ENCODE results near the gene BAIAP2.

The BAIAP2 gene, protein sequence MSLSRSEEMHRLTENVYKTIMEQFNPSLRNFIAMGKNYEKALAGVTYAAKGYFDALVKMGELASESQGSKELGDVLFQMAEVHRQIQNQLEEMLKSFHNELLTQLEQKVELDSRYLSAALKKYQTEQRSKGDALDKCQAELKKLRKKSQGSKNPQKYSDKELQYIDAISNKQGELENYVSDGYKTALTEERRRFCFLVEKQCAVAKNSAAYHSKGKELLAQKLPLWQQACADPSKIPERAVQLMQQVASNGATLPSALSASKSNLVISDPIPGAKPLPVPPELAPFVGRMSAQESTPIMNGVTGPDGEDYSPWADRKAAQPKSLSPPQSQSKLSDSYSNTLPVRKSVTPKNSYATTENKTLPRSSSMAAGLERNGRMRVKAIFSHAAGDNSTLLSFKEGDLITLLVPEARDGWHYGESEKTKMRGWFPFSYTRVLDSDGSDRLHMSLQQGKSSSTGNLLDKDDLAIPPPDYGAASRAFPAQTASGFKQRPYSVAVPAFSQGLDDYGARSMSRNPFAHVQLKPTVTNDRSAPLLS

DNA sequence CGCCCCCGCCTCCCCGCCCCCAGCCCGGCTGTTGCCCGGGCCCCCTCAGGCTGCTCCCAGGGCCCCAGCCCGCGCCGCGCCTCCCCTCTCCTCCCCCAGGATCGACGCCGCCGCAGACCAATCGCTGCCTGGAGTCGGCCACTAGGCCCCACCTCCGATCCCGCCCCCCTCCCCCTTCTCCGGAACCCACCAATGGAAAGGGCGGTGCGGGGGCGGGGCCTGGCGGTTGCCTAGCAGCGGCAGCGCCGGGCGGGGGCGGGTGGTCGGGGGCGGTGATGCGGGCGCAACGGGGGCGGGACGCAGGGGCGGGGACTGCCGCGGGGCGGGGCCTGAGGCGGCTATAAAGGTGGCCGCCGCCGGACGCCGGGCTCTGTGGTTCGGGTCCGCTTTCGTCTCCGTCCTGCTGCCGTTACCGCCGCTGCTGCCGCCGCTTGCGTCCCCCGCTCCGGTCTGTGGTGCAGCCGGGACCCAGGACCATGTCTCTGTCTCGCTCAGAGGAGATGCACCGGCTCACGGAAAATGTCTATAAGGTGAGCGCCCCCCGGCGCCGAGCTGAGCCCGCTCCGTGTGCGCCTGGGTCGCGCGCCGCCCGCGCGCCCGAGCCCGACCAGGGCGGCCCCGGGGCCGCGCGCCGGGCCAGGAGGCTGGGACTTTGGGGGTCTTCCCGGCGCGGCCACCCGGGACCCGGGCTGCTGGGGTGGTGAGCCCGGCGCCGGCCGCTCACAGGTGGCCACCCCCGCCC lies at the start of gene BAIAP2:
Gene BAIAP2, plus strand, starts transcription at position 373 of the 742 bp plus-strand sequence. Its CDS starts 104 bp downstream, at position 477.
- Histone ChIP-seq H3K4me3 (ENCODE audit: low read depth, low read length) (peak within 1 kb of the TSS; percentile 91), H3K9ac (ENCODE audit: low read depth, low read length) (peak within 1 kb of the TSS; percentile 59; the same call in 1 of the 2 replicates), H3K9me3 (ENCODE audit: control insufficient read depth, insufficient read depth, low read length) (no peaks in the 10 kb centered on the region), H3K27ac (ENCODE audit: low read depth, low read length) (peak within 1 kb of the TSS; percentile 55), H3K4me1 (ENCODE audit: control insufficient read depth, insufficient read depth, low read length) (peaks cover 10% of the 10 kb centered on the region), H3K27me3 (ENCODE audit: control insufficient read depth, insufficient read depth, low read length) (peaks cover 18% of the 10 kb centered on the region), H3K36me3 (ENCODE audit: control insufficient read depth, insufficient read depth, low read length) (no peaks in the 10 kb centered on the region)

DNA sequence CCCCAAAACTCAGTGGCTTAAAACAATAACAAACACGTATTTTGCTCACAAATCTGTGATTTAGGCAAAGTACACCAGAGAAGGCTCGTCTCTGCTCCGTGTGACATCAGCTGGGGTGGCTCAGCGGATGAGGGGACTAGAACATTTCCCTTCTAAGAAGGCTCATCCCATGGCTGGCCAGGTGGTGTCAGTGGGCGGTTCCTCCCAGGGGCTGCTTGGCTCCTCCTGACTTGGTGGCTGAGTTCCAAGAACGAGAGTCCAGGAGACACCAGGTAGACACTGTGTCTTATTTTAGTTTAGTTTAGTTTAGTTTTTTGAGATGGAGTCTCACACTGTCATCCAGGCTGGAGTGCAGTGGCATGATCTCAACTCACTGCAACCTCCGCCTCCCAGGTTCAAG lies 48.9 kb upstream of the BAIAP2 start:
- H3K36me3 ChIP-seq (ENCODE audit: control insufficient read depth, insufficient read depth, low read length): no peaks in the 10 kb centered on the region
- no peak overlapping the region for H3K27ac ChIP-seq (ENCODE audit: low read depth, low read length)
- no peaks in the 10 kb centered on the region for H3K4me1 ChIP-seq (ENCODE audit: control insufficient read depth, insufficient read depth, low read length)
- H3K9ac ChIP-seq (ENCODE audit: low read depth, low read length): no peak overlapping the region
- peaks cover 13% of the 10 kb centered on the region for H3K27me3 ChIP-seq (ENCODE audit: control insufficient read depth, insufficient read depth, low read length)
- no peaks in the 10 kb centered on the region for H3K9me3 ChIP-seq (ENCODE audit: control insufficient read depth, insufficient read depth, low read length)
- H3K4me3 ChIP-seq (ENCODE audit: low read depth, low read length): no peak overlapping the region

DNA sequence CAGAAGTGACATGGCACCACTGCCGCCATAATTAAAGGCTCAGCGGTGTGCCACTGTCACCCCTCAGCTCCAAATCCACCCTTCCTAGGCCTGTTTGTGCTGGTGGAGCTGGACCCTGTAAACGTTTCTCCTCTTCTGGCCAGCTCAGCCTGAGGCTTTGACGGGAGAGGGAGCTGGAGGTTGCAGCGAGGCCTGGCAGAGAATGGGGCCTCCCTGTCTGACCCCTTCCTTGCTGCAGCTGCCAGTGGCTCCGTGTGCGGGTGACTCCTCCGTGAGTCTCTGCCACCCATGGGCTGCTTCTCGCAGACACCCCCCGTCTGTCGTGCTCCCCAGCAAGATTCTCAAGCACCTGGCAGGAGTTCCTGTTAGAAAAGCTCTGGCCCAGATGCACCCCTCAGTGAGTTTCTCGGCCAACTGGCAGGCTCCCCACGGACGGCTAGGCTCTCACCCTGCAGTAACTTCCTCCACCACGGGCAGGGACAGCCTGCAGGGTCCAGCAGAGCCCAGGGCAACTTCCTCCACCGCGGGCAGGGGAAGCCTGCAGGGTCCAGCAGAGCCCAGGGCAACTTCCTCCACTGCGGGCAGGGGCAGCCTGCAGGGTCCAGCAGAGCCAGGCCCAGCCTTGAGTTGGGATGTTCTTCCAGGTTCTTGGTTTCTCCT lies 48.0 kb upstream of the BAIAP2 start:
- Histone ChIP-seq H3K4me1 (ENCODE audit: control insufficient read depth, insufficient read depth, low read length) (no peaks in the 10 kb centered on the region), H3K27ac (ENCODE audit: low read depth, low read length) (no peak overlapping the region), H3K4me3 (ENCODE audit: low read depth, low read length) (no peak overlapping the region), H3K9ac (ENCODE audit: low read depth, low read length) (no peak overlapping the region), H3K27me3 (ENCODE audit: control insufficient read depth, insufficient read depth, low read length) (peaks cover 8% of the 10 kb centered on the region; the same call in 1 of the 2 replicates), H3K9me3 (ENCODE audit: control insufficient read depth, insufficient read depth, low read length) (no peaks in the 10 kb centered on the region), H3K36me3 (ENCODE audit: control insufficient read depth, insufficient read depth, low read length) (no peaks in the 10 kb centered on the region)

DNA sequence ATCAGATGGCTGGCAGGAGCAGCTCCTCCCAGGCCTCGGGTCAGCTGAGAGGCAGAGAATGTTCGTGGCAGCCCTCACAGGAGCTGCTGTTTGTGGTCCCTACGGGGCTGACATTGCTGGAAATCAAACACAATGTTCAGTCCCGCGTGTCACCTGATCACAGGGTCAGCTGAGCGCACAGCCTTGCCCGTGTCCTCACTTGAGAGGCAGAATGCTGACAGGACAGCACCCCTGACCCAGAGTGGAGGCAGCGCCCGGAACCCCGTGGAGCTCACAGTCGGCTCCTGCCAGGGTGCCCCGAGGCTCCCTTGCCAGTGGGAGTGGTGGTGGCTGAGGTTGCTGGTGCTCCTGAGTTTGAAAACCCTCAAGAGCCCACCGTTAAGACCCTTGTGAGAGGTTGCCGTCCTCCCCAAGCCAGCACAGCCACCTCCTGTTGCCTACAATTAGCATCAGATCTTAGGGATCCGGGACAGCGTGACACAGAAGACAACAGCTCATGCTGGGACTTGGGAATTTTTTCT lies 47.0 kb upstream of the BAIAP2 start:
- H3K4me1 ChIP-seq (ENCODE audit: control insufficient read depth, insufficient read depth, low read length): no peaks in the 10 kb centered on the region; the same call in 1 of the 2 replicates
- no peak overlapping the region for H3K9ac ChIP-seq (ENCODE audit: low read depth, low read length)
- no peaks in the 10 kb centered on the region; the same call in 1 of the 2 replicates for H3K27me3 ChIP-seq (ENCODE audit: control insufficient read depth, insufficient read depth, low read length)
- no peak overlapping the region for H3K27ac ChIP-seq (ENCODE audit: low read depth, low read length)
- H3K4me3 ChIP-seq (ENCODE audit: low read depth, low read length): no peak overlapping the region
- H3K9me3 ChIP-seq (ENCODE audit: control insufficient read depth, insufficient read depth, low read length): no peaks in the 10 kb centered on the region
- H3K36me3 ChIP-seq (ENCODE audit: control insufficient read depth, insufficient read depth, low read length): no peaks in the 10 kb centered on the region

DNA sequence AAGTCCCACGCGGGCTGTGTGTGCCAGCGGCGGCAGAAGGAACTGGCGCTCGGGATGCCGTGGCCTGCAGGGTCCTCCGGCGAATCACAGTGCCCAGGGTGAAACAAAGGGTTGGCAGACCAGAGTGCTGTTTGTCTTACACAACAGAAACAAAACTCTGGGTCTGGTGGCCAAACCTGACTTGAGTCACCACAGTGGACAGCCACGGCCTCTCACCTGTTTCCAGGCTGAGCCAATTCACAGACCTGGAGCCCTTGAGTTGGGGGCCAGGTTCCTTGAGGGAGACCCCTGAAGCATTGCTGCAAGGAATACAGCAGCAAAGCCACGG lies 45.4 kb upstream of the BAIAP2 start:
- H3K4me1 ChIP-seq (ENCODE audit: control insufficient read depth, insufficient read depth, low read length): no peaks in the 10 kb centered on the region; the same call in 1 of the 2 replicates
- H3K36me3 ChIP-seq (ENCODE audit: control insufficient read depth, insufficient read depth, low read length): no peaks in the 10 kb centered on the region
- H3K27ac ChIP-seq (ENCODE audit: low read depth, low read length): no peak overlapping the region
- H3K9me3 ChIP-seq (ENCODE audit: control insufficient read depth, insufficient read depth, low read length): no peaks in the 10 kb centered on the region
- no peak overlapping the region for H3K9ac ChIP-seq (ENCODE audit: low read depth, low read length)
- no peaks in the 10 kb centered on the region; the same call in 1 of the 2 replicates for H3K27me3 ChIP-seq (ENCODE audit: control insufficient read depth, insufficient read depth, low read length)
- H3K4me3 ChIP-seq (ENCODE audit: low read depth, low read length): no peak overlapping the region

DNA sequence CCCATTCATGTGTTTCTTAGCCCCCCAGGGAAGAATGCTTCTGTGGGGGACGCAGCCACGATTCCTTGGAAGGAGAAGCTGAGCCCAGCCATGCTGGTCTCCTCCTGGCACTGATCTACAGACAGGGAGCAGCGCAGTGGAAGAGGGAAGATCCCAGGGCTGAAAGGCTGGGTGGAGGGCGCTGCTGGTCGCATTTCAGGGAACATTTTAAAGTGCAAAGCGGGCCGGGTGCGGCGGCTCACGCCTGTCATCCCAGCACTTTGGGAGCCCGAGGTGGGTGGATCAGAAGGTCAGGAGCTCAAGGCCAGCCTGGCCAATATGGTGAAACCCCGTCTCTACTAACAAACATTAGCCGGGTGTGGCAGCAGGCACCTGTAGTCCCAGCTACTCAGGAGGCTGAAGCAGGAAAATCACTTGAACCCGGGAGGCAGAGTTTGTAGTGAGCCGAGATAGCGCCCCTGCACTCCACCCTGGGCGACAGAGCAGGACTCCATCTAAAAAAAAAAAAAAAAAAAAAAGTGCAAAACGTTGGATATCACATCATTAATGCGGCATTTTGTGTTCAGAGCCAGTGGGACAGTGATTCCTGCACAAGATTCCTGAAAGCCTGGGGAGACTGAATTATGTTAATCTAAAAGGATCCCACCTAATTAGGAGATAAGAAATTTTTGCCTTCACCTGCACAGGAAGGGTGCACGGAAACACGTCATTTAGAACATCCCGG lies 43.9 kb upstream of the BAIAP2 start:
- Histone ChIP-seq H3K27ac (ENCODE audit: low read depth, low read length) (no peak overlapping the region), H3K9ac (ENCODE audit: low read depth, low read length) (no peak overlapping the region), H3K4me1 (ENCODE audit: control insufficient read depth, insufficient read depth, low read length) (no peaks in the 10 kb centered on the region; the same call in 1 of the 2 replicates), H3K27me3 (ENCODE audit: control insufficient read depth, insufficient read depth, low read length) (no peaks in the 10 kb centered on the region; the same call in 1 of the 2 replicates), H3K4me3 (ENCODE audit: low read depth, low read length) (peak overlapping the region; percentile 71), H3K9me3 (ENCODE audit: control insufficient read depth, insufficient read depth, low read length) (no peaks in the 10 kb centered on the region), H3K36me3 (ENCODE audit: control insufficient read depth, insufficient read depth, low read length) (peaks cover 9% of the 10 kb centered on the region)

DNA sequence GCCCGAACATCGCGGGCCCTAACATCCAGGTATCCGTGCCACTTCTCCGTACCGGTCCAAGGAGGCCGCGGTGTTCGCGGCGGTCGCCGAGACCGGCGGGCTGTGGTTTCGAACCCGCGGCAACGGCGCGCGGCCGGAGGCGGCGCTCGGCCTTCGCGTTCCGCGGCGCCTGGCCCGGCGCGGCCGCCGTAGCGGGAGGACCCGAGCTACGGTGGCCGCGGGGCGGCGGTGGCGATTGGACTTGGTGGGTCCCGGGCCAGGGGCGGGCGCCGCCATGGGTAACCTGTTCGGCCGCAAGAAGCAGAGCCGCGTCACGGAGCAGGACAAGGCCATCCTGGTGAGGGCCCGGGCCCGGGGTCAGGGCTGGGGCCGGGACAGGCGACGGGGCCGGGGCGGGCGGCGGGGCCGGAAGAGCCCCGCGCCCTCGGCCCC lies 43.3 kb upstream of the BAIAP2 start, which contains the start of gene CHMP6:
Gene CHMP6, plus strand, starts transcription at position 197 of the 432 bp plus-strand sequence. Its CDS starts 78 bp downstream, at position 275.
- no peak within 1 kb of the TSS for H3K27ac ChIP-seq (ENCODE audit: low read depth, low read length)
- H3K9ac ChIP-seq (ENCODE audit: low read depth, low read length): no peak within 1 kb of the TSS; the same call in 1 of the 2 replicates
- H3K9me3 ChIP-seq (ENCODE audit: control insufficient read depth, insufficient read depth, low read length): no peaks in the 10 kb centered on the region
- H3K27me3 ChIP-seq (ENCODE audit: control insufficient read depth, insufficient read depth, low read length): no peaks in the 10 kb centered on the region; the same call in 1 of the 2 replicates
- no peaks in the 10 kb centered on the region; the same call in 1 of the 2 replicates for H3K4me1 ChIP-seq (ENCODE audit: control insufficient read depth, insufficient read depth, low read length)
- H3K36me3 ChIP-seq (ENCODE audit: control insufficient read depth, insufficient read depth, low read length): peaks cover 13% of the 10 kb centered on the region
- peak within 1 kb of the TSS; percentile 71 for H3K4me3 ChIP-seq (ENCODE audit: low read depth, low read length)

DNA sequence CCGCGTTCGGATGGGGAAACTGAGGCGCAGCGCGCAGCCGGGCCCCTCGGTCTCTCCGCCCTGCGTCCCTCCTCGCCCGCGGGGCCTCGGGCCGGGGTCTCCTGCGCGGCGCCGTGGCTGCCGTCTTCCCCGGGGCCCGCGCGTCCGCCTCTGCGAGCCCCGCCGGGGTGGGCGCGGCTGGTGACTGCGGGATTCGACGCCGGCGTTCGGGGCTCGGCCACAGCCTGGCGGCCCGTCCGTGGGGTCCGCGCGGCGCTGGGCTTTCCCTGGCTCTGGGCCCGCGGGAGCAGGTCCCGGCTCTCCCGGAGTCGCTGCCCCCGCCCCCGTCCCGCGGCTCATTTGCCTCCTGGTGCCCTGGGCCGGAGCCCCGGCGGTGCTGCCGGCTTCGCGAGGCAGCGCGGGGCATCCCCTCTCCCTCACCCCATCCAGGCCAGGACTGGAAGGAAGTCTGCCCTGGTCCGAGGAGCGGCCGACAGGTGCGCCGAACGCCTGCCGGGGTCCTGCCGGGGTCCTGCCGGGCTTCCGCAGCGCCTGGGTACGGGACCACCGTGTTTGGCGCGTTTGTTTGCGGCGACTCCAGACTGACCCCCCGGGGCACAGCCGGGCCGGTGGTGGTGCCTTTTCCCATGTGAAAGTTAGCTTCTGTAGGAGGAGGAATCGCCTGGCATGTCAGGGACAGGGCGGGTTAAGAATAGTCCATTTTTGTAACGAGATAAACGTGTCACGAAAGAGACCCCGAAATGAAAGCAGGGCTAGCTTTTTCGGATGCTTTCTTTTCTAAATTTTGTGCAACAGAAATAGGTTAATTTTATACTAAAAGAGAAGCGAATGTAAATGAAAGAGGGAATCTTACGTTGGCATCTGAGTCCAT lies 42.6 kb upstream of the BAIAP2 start:
- H3K9ac ChIP-seq (ENCODE audit: low read depth, low read length): no peak overlapping the region; the same call in 1 of the 2 replicates
- H3K4me1 ChIP-seq (ENCODE audit: control insufficient read depth, insufficient read depth, low read length): no peaks in the 10 kb centered on the region; the same call in 1 of the 2 replicates
- H3K27me3 ChIP-seq (ENCODE audit: control insufficient read depth, insufficient read depth, low read length): no peaks in the 10 kb centered on the region; the same call in 1 of the 2 replicates
- H3K27ac ChIP-seq (ENCODE audit: low read depth, low read length): no peak overlapping the region
- peaks cover 20% of the 10 kb centered on the region for H3K36me3 ChIP-seq (ENCODE audit: control insufficient read depth, insufficient read depth, low read length)
- H3K9me3 ChIP-seq (ENCODE audit: control insufficient read depth, insufficient read depth, low read length): no peaks in the 10 kb centered on the region
- peak overlapping the region; percentile 71 for H3K4me3 ChIP-seq (ENCODE audit: low read depth, low read length)

DNA sequence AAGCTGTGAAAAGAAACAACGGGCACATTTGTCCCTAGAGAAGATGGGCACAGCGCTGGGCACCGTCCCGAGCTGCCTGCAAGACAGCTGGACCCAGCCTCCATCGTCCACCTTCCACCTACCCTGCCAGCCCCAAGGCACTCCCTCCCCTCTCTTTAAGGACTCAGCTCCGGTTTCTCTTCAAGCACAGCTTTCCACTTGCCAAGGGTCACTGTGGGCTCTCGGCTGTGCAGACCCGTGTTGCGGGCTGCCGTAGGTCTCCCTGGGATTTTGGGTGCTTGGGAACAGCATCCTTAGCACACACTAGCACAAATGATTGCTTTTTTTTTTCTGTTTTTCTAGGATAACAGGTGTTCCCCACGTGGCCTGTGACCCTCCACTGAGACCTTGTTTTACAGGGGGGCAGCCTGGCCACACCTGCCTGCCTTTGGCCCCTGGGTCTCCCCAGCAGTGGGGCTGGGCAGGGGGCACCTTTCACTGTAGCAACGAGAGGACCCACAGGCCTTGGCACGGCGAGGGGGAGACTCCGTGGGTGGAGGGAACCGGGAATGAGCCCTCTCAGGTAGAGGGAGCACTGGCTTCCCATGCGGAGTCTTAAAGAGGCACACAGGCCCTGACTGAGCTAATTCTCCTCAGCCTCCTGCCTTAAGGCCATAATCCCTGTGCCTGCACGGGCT lies 41.9 kb upstream of the BAIAP2 start:
- Histone ChIP-seq H3K9ac (ENCODE audit: low read depth, low read length) (no peak overlapping the region), H3K27me3 (ENCODE audit: control insufficient read depth, insufficient read depth, low read length) (no peaks in the 10 kb centered on the region; the same call in 1 of the 2 replicates), H3K9me3 (ENCODE audit: control insufficient read depth, insufficient read depth, low read length) (no peaks in the 10 kb centered on the region), H3K27ac (ENCODE audit: low read depth, low read length) (no peak overlapping the region), H3K4me3 (ENCODE audit: low read depth, low read length) (peak overlapping the region; percentile 71), H3K36me3 (ENCODE audit: control insufficient read depth, insufficient read depth, low read length) (peaks cover 27% of the 10 kb centered on the region), H3K4me1 (ENCODE audit: control insufficient read depth, insufficient read depth, low read length) (no peaks in the 10 kb centered on the region; the same call in 1 of the 2 replicates)

Data from HUES48 (cell line).